Panc1 (cell line): ENCODE results near the gene PHLDA3. TPM values are rescaled to one million over a fixed set of nuclear protein-coding genes. Genes with fewer than 3 reads are reported as not detected.

Source experiments
- ATAC-seq: fragments of 200-7000 bp; cut with Tn5 transposase; 2 replicates; pipeline ENCODE4 v1.9.1; 2020; ENCODE audit warnings: mild to moderate bottlenecking, moderate library complexity
- BruUV-seq: library from RNA; stranded (reverse); fragments of 400-500 nt; replicated peaks from 2 replicates; lab custom pipeline; 2021; lab: Mats Ljungman, UMichigan
- CTCF ChIA-PET: fragments of 300-600 bp; sonication (Branson Sonifier 250); formaldehyde crosslinking; loops from one replicate; lab custom pipeline; 2022; ENCODE audit warnings: antibody characterized with exemption; lab: Charles Lee
- POLR2A ChIA-PET: fragments of 300-600 bp; sonication (Branson Sonifier 250); formaldehyde crosslinking; loops from one replicate; lab custom pipeline; 2022; ENCODE audit warnings: antibody characterized with exemption; lab: Charles Lee
- DNase-seq: peaks from one replicate; pipeline ENCODE4 v3.0.0-alpha.2; 2010; ENCODE audit warnings: low read depth, low spot score
- H3K27ac ChIP-seq: 2 replicates; pipeline ENCODE4 v1.5.1; 2011; ENCODE audit warnings: mild to moderate bottlenecking, low read length, inconsistent platforms
- H3K27me3 ChIP-seq: fragments of 200-500 bp; sonication (Bioruptor generic); 2 replicates; pipeline ENCODE4 v1.6.0; 2014; ENCODE audit warnings: low read length, inconsistent platforms; ENCODE audit not compliant: control insufficient read depth, insufficient read depth
- H3K36me3 ChIP-seq: fragments of 200-500 bp; sonication (Bioruptor generic); 2 replicates; pipeline ENCODE4 v1.5.1; 2014; ENCODE audit warnings: inconsistent platforms, mild to moderate bottlenecking, low read length, moderate library complexity; ENCODE audit not compliant: control insufficient read depth, insufficient read depth
- H3K4me1 ChIP-seq: 2 replicates; pipeline ENCODE4 v1.5.1; 2011; ENCODE audit warnings: inconsistent platforms, mild to moderate bottlenecking, low read length, moderate library complexity; ENCODE audit not compliant: control insufficient read depth, insufficient read depth
- H3K4me3 ChIP-seq, 2 experiments: 2 replicates each; pipeline ENCODE4 v1.5.1; 2011 to 2012; ENCODE audit warnings: low read depth in 2 of 2, low read length in 2 of 2, mild to moderate bottlenecking in 2 of 2, inconsistent platforms in 1 of 2, moderate library complexity in 1 of 2
- H3K9me3 ChIP-seq: fragments of 200-500 bp; sonication (Bioruptor generic); 2 replicates; pipeline ENCODE4 v1.5.1; 2014; ENCODE audit warnings: low read depth, mild to moderate bottlenecking, inconsistent platforms, low read length, moderate library complexity; ENCODE audit not compliant: control insufficient read depth, insufficient read depth
- POLR2AphosphoS5 ChIP-seq: IDR thresholded peaks from 2 replicates; pipeline ENCODE4 v1.6.1; 2012; ENCODE audit warnings: mild to moderate bottlenecking, low read depth, low read length, moderate library complexity
- REST ChIP-seq, 2 experiments: IDR thresholded peaks; 2 replicates each; pipeline ENCODE4 v1.6.1; 2011 to 2012; ENCODE audit warnings: low read depth in 2 of 2, control low read depth in 1 of 2, low read length in 1 of 2, mild to moderate bottlenecking in 1 of 2, moderate library complexity in 1 of 2; ENCODE audit not compliant: insufficient read depth in 1 of 2
- SIN3A ChIP-seq: IDR thresholded peaks from 2 replicates; pipeline ENCODE4 v1.6.1; 2012; ENCODE audit warnings: low read depth, mild to moderate bottlenecking, low read length, moderate library complexity, borderline replicate concordance; ENCODE audit not compliant: insufficient read depth
- TCF7L2 ChIP-seq: IDR thresholded peaks from 2 replicates; pipeline ENCODE4 v1.6.1; 2011; ENCODE audit warnings: mild to moderate bottlenecking, low read depth, low read length, inconsistent platforms
- in situ Hi-C: cut with HindIII; loops from 2 replicates; pipeline ENCODE4 v1.10.0; 2016; ENCODE audit warnings: low sequenced_read_pairs, low pct_unique_long_range_greater_than_20kb
- intact Hi-C: fragments of 100-400 bp; cut with micrococcal nuclease; formaldehyde crosslinking; loops from one replicate; pipeline ENCODE4 v1.10.0; 2022; ENCODE audit not compliant: unreplicated experiment
- total RNA-seq: library from RNA; stranded (reverse); gene quantifications from one replicate; pipeline ENCODE4 v1.2.1, GENCODE V29; 2021; ENCODE audit not compliant: unreplicated experiment
- TF ChIP-seq, protein P1 (sequence below): fragments of 450-650 bp; IDR thresholded peaks from 2 replicates; pipeline ENCODE4 v1.5.1; 2017; ENCODE audit warnings: mild to moderate bottlenecking

PHLDA3 gene
- total RNA-seq, 1 experiment from 2014 or later: 12.3 TPM

GRCh38 chr1:201444792-201445191 lies 24.2 kb downstream of the PHLDA3 start:
- Histone ChIP-seq H3K4me3 (no peak overlapping the region), H3K4me1 (no peaks in the 10 kb centered on the region; the same call in 1 of the 2 replicates), H3K9me3 (no peaks in the 10 kb centered on the region), H3K36me3 (no peaks in the 10 kb centered on the region), H3K27ac (no peak overlapping the region), H3K27me3 (no peaks in the 10 kb centered on the region)
- no peak for ATAC-seq
- intact Hi-C loops: no loop called here
- BruUV-seq: no TSS peak
- in situ Hi-C loops: no loop called here
- no peak for DNase-seq
- TF ChIP-seq TCF7L2 (no peak), REST (IDR thresholded peaks at IDR 0.05; ENCODE audit: insufficient read depth in 1 of 2, low read depth in 2 of 2, low read length in 1 of 2) (no peak), POLR2AphosphoS5 (no peak), SIN3A (no peak)
- TF ChIP-seq, protein P1, sequence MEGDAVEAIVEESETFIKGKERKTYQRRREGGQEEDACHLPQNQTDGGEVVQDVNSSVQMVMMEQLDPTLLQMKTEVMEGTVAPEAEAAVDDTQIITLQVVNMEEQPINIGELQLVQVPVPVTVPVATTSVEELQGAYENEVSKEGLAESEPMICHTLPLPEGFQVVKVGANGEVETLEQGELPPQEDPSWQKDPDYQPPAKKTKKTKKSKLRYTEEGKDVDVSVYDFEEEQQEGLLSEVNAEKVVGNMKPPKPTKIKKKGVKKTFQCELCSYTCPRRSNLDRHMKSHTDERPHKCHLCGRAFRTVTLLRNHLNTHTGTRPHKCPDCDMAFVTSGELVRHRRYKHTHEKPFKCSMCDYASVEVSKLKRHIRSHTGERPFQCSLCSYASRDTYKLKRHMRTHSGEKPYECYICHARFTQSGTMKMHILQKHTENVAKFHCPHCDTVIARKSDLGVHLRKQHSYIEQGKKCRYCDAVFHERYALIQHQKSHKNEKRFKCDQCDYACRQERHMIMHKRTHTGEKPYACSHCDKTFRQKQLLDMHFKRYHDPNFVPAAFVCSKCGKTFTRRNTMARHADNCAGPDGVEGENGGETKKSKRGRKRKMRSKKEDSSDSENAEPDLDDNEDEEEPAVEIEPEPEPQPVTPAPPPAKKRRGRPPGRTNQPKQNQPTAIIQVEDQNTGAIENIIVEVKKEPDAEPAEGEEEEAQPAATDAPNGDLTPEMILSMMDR: no peak
- ChIA-PET POLR2A (no interaction called here), CTCF (interaction anchor here (1.3 kb wide), 1 partner anchor 9 kb away, joined by 4 read pairs; no protein-coding TSS in a partner anchor)

DNA sequence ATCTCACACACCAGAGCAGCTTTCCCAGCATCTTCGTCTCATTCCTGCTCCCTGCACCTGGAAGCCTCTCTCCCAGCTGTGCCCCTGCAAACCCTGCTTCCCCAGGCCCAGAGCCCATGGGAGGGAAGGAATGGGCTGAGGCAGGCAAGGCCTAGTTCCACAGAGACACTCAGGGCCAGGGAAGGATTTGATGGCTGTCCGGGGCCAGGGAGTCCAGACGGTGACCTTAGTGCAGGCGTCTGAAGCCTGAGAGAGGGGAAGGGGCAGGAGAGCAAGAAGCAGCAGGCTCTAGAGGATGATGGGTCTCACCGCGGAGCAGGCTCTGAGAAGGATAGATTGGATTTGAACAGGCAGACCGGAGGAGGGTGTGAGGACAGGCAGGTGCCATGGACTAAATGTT lies 25.2 kb downstream of the PHLDA3 start:
- ATAC-seq: no peak
- in situ Hi-C loops: no loop called here
- Histone ChIP-seq H3K9me3 (no peaks in the 10 kb centered on the region), H3K36me3 (no peaks in the 10 kb centered on the region), H3K4me3 (no peak overlapping the region), H3K27me3 (no peaks in the 10 kb centered on the region), H3K27ac (no peak overlapping the region), H3K4me1 (no peaks in the 10 kb centered on the region; the same call in 1 of the 2 replicates)
- no peak for DNase-seq
- ChIA-PET POLR2A (no interaction called here), CTCF (no interaction called here)
- intact Hi-C loops: no loop called here
- no TSS peak for BruUV-seq
- TF ChIP-seq TCF7L2 (no peak), SIN3A (no peak), POLR2AphosphoS5 (no peak), REST (IDR thresholded peaks at IDR 0.05; ENCODE audit: insufficient read depth in 1 of 2, low read depth in 2 of 2, low read length in 1 of 2) (no peak)
- TF ChIP-seq, protein P1: no peak
